Superior temporal gyrus (tissue), 1 donor: ENCODE data around the gene SRP54.
A peak's percentile ranks its signal among the peaks of the same experiment; 100 is the strongest.
"Not testable (repeated sequence)": the region's sequence is repeated elsewhere in the genome, so short reads cannot be mapped to it uniquely, and the experiment has no call there.

Source experiments
- DNase-seq: peaks from one replicate; pipeline ENCODE4 v3.0.0-alpha.2; 2016; ENCODE audit errors: extremely low spot score

The SRP54 gene

GRCh38 chr14:34982421-34983147, at the start of gene SRP54:
Gene SRP54, plus strand, starts transcription at chr14:34982992. Its CDS starts 13,718 bp downstream, at chr14:34996710.
- peak; percentile 96 for DNase-seq

GRCh38 chr14:34933301-34933700, 49.5 kb upstream of the SRP54 start:
- DNase-seq = no peak

- no peak for DNase-seq
Measured at GRCh38 chr14:34935488-34935887, 47.3 kb upstream of the SRP54 start.

GRCh38 chr14:34937442-34937841, 45.4 kb upstream of the SRP54 start:
- DNase-seq = no peak

- no peak for DNase-seq
Measured at GRCh38 chr14:34937876-34938275, 44.9 kb upstream of the SRP54 start.

GRCh38 chr14:34943506-34943905, 39.3 kb upstream of the SRP54 start:
- DNase-seq = no peak

- no peak for DNase-seq
Measured at GRCh38 chr14:34944744-34945143, 38.0 kb upstream of the SRP54 start.

GRCh38 chr14:34946699-34947098, 36.1 kb upstream of the SRP54 start:
- no peak for DNase-seq

- DNase-seq = no peak
Measured at GRCh38 chr14:34951286-34951685, 31.5 kb upstream of the SRP54 start.

- DNase-seq = no peak
Measured at GRCh38 chr14:34956931-34957330, 25.9 kb upstream of the SRP54 start.

- no peak for DNase-seq
Measured at GRCh38 chr14:34957771-34958286, 25.0 kb upstream of the SRP54 start.

- not testable (repeated sequence) for DNase-seq
Measured at GRCh38 chr14:34962106-34962505, 20.7 kb upstream of the SRP54 start.

GRCh38 chr14:34964977-34965764, 17.6 kb upstream of the SRP54 start:
- no peak for DNase-seq

GRCh38 chr14:34965912-34966311, 16.9 kb upstream of the SRP54 start:
- no peak for DNase-seq

- no peak for DNase-seq
Measured at GRCh38 chr14:34966413-34966812, 16.4 kb upstream of the SRP54 start.

- DNase-seq = no peak
Measured at GRCh38 chr14:34970665-34971064, 12.1 kb upstream of the SRP54 start.

GRCh38 chr14:34971381-34971780, 11.4 kb upstream of the SRP54 start:
- DNase-seq = no peak

GRCh38 chr14:34971801-34972200, 11.0 kb upstream of the SRP54 start:
- DNase-seq = no peak

- no peak for DNase-seq
Measured at GRCh38 chr14:34978444-34978843, 4.3 kb upstream of the SRP54 start.

- DNase-seq = no peak
Measured at GRCh38 chr14:34980337-34980900, 2.4 kb upstream of the SRP54 start.

- no peak for DNase-seq
Measured at GRCh38 chr14:34981743-34982420, 910 bp upstream of the SRP54 start.

GRCh38 chr14:34983148-34983760, 462 bp downstream of the SRP54 start:
- peak; percentile 28 for DNase-seq
